Measurements from ENCODE around the gene SHMT1.
"Not testable (repeated sequence)": the region's sequence is repeated elsewhere in the genome, so short reads cannot be mapped to it uniquely, and the experiment has no call there.

SHMT1 gene

DNA sequence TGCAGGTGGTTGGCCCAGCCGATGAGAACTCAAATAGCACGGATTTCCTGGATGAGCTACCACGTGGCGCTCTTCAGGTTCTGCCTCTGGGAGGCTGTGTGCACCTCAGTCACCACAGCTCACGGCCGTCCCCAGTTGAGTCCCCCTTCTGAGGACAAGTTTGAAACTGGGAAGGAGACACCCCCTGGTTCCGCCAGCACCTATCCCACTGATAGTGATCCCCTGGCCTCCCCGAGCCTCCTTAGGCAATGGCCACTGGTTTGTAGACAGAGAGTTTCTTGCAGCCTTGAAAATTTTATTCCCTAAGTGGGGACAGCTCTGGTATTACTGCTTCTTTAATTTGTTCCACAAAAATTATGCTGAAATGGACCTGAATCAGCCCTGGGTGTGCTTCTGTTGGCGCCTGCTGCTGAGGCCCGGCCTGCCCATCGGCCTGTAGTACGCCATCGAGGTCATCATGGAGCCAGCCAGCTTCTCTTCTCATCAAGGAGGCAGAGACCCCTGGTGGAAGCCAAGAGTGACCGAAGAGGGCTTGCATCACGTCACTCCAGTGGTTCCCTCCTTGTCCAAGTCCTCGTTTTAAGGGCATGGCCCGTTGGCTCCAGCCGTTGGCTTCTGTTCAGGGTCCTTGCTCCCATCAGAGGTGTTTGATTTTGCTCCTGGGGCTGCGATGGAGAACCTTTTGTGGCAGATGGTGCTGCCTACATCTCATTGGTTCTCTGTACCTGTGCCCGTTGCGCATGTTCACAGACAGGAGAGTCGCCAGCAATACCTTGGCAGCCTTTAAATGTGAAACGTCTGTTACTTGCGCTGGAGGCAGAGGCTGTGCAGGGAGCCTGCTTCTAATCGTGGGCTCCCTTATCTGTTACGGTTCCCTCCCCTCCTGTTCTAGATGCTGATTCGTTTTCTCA is 39.0 kb downstream of the SHMT1 start:
- no peak for DNase-seq (ENCODE audit: low spot score)

DNA sequence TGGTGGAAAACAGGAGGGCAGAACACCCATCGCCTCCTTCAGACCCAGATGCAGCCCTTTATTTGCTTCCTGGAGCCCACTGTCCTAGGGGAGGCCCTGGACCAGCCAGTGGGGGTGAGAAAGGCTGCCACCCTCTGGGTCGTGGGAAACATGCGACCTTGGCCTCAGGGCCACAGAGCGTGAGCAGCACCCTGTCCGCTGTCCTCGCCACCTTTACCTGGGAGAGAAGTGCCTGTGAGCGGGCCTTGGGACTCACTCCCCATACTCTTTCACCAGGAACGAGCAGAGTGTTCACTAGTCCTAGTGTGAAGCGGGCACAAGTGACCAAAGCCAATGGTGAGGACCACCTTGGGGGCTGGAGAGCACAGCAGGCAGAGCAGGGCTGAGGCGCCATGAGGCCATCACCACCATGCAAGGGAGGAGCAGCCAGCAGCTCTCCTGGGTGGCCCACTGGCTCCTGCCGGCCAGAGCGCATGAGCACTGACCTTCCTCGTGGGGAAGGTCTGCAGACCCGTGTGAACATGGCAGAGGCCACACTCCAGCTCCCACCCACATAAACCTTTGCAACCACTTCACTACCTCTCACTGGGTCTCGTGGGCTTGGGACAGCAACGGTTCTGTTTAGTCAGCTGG is 39.7 kb downstream of the SHMT1 start:
- no peak for DNase-seq (ENCODE audit: low spot score)

DNA sequence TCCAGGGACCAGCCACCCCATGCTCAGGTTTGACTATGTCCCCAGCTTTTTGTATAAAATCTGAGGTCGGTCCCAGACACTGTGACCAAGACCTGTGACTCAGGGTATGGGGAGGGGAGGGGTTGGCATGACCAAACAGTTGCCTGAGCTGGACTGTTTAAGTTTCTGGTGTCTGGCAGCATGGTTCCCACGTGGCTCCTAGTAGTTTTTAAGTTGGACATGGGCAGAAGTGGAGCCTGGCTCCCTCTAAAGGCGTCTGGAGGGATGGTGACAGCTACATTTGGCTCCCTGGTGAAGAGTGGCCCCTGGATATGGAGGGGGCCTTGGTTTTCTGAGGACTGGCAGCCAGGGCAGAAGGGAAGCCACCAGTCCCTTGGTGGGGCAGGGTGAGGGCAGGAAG is 40.3 kb downstream of the SHMT1 start:
- no peak for DNase-seq (ENCODE audit: low spot score)

DNA sequence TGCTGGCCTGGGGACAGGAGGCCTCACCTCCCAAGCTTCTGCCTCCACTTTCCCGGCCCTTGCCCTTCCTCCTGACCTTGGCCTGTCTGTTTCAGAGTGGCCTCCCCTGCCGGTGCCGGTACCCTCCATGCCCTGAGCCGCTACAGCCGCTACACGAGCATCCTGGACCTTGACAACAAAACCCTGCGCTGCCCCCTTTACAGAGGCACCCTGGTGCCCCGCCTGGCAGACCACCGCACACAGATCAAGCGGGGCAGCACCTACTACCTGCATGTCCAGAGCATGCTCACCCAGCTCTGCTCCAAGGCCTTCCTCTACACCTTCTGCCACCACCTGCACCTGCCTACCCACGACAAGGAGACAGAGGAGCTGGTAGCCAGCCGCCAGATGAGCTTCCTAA is 40.8 kb downstream of the SHMT1 start:
- no peak for DNase-seq (ENCODE audit: low spot score)

DNA sequence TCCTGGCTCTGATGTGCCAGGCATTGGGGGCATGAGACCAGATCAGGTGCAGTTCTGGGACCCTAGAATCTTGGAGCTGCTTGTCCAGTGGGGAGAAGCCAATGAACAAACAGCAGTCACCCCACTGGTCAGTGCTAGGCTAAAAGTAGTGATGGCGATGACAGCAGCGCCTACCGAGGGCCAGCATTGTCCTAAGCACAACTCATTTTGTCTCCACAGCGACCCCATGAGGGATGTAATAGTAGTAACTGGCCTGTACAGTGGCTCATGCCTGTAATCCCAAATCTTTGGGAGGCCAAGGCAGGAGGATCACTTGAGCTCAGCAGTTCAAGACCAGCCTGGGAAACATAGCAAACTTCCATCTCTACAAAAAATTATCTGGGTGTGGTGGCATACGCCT is 42.0 kb downstream of the SHMT1 start:
- no peak for DNase-seq (ENCODE audit: low spot score)

DNA sequence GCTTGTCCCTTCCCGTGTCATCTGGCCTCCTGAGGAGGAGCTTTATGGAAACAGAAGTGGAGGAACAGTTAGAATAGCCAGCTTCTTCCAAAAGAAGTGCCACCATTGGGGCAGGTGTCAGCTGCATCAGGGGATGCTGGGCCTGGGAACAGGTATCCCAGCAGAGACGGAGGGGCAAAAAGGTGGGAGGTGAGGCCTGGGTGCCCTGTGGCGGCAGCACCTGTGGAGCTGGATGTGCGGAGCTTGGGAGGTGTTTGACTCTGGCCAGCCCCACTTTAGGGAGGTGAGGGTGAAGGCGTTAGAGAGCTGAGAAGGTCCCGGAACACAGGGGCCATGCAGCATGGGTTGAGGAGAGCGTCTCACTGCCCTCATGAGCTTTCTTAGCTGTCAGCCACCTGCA is 43.0 kb downstream of the SHMT1 start:
- DNase-seq (ENCODE audit: low spot score), result no peak

DNA sequence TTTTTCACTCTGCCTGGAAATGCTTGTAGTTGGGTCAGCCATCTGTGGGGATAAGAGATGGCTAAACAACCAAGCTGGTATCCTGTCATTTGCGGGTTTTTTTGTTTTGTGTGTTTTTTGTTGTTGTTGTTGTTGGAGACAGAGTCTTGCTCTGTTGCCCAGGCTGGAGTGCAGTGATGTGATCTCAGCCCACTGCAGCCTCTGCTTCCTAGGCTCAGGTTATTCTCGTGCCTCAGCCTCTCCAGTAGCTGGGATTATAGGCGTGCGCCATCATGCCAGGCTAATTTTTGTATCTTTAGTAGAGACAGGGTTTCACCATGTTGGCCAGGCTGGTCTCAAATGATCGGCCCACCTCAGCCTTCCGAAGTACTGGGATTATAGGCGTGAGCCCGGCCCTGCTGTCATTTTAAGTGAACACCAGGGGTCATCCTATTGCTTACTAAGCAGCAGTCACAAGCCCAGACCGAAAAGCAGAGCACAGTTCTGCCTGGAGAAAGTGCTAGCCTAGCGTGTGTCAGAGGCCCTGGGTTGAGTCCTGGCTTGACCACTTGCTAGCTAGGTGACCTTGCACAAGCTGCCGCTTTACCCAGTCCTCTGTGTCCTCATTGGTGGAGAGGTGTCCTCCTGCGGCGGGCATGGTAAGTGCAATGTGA is 43.6 kb downstream of the SHMT1 start:
- no peak for DNase-seq (ENCODE audit: low spot score)

DNA sequence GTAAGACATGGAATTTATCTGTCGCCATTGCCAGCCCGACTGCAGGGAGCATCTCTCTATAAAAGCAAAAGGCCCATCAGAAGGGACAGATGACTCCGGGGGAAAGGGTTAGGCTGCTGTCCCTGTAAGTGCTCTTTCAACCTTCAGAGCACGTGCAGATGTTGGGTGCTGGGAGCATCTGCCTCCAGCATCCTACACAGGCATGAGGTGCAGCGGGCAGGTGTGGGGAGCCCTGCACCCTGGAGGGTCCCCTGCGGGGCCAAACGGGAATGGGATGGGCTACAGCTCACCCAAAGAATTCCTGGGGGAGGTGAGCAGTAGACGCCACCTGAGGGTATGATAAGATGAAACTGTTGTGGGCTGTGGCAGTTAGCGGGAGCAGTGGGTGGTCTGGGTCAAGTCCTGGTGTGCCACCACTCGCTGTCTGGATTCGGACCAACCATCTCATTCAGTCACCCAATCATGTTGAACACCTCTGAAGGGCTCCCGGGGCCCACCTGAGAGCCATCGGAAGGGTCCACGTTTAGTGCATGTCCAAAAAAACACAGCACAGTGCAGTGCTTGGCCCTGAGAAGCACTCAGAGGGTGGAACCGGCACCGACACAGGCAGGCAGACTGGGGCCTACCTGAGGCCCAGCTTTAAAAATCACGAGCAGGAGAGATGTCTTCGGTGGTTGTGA is 44.4 kb downstream of the SHMT1 start:
- DNase-seq (ENCODE audit: low spot score), result no peak

DNA sequence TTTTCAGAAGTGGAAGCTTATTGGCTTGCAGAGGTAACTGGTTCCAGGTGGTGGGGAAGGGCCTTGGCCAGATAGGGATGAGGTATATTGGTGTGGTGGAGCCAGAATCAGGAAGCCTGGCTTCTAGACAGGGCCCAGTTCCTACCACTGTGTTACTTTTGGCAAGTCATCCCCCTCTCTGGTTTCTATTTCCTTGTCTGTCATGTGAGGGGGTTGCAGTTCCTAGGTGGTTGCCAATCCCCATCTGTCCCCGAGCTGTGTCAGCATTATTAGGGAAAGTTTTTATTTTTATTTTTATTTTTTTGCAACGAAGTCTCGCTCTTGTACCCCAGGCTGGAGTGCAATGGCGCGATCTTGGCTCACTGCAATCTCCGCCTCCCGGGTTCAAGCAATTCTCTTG is 45.2 kb downstream of the SHMT1 start:
- DNase-seq (ENCODE audit: low spot score), result no peak

DNA sequence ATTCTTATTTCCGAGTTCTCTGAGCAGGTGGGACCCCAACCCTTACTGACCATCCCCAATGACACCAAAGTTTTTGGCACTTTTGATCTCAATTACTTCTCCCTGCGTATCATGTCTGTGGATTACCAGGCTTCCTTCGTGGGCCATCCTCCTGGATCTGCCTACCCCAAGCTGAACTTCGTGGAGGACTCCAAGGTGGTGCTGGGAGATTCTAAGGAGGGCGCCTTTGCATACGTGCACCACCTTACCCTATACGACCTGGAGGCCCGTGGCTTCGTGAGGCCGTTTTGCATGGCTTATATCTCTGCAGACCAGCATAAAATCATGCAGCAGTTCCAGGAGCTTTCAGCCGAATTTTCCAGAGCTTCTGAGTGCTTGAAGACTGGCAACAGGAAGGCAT is 47.4 kb downstream of the SHMT1 start:
- no peak for DNase-seq (ENCODE audit: low spot score)

DNA sequence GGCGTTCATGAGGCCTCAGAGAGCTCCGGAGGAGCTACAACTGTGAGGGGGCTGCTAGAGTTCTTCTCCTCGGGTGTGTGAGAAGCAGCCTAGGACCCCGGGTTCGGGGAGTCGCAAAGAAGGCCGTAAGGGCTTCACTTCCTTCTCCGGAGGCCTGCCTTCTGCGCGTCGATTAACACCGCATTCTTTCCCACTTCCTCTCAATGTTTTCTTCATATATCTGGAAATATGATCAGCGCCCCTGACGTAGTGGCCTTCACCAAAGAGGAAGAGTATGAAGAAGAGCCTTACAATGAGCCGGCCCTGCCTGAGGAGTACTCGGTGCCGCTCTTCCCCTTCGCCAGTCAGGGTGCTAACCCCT is 47.8 kb downstream of the SHMT1 start:
- DNase-seq (ENCODE audit: low spot score), result no peak

DNA sequence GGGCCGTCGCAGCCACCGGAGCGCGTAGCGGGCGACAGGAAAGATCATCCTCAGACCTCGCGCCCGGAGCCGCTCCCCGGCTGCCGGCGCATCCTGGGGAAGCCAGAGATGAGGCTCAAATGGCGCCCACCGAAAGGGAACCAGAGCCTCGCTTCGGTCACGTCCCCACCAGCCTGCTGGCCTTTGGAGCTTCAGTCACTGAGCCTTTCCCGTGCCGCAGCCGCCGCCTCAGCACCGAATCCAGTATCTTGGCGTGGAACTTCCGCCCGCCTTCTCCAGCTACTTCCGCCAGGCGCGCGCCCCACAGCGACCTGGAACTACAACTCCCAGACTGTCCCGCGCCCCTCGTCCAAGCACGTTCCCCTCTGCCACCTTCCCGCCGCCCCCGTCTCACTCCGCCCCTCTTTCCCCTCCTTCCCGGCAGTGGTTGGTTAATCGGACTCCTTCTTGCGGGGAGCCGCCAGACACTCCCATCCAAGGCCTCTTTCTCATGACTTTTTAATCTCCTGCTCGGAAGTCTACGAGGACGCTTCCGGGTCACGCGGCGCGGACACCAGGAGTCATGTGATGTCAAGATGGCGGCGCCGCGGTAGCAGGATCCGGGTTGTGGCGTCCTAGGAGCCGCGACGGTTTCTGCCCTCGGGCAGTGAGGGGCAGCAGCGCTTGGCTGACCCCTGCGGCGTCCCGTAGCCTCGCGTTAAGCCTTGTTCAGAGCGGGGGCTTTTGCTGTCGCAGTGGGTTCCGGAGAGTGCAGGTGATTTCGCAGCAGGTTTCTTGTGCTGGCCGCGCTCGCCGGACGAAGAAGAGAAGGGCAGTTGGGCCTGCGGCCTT is 48.4 kb downstream of the SHMT1 start, which contains the start of the genes SMCR8 and TOP3A:
TSS of gene SMCR8 (plus strand) at position 563 of the 831 bp plus-strand sequence. CDS start 497 bp downstream, outside the sequence.
TSS of gene TOP3A (minus strand) at position 264 of the 831 bp plus-strand sequence. CDS start at position 48, 216 bp downstream.
- peak; percentile 95 for DNase-seq (ENCODE audit: low spot score)

DNA sequence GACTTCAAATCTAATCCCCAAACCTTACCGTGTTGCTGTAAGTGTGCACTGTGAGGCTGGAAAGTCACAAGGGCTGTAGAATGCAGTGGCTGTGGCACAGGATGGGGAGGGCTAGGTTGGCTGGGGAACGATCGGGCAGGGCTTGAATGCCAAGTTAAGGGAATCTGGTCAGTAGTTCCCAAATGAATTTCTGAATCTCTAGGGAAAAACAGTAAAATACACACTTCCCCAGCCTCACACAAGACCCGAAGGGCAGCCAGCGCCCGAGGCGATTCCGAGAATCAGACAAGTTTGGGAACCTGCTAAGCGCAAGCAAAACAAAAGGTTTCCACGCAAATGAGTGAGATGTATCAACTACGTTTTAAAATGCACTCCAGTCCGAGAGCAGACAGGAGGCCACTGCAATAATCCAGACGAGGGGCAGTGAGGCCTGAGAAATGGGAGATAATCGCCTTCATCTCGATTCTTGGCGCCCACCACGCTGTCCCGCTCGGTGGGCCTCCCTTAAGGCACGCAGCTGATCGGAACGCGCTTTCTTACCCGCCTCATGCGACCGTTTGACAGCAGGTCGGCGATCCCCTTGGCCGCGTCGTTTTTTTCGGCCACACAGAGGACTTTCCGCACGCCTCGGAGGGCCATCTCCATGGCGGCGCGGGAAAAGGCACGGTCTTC is 49.2 kb downstream of the SHMT1 start:
- DNase-seq (ENCODE audit: low spot score), result peak; percentile 11

DNA sequence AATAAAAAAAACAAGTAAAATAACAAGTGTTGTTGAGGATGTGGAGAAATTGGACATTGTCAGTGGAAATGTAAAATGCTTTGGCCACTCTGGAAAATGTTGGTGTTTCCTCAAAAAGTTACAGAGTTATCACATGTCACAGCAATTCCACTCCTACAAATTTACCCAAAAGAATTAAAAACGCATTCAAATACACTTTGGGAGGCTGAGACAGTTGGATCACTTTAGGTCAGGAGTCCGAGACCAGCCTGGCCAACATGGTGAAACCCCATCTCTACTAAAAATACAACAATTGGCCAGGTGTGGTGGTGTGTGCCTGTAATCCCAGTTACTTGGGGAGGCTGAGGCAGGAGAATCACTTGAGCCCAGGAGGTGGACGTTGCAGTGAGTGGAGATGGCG is 54.1 kb downstream of the SHMT1 start:
- no peak for DNase-seq (ENCODE audit: low spot score)

DNA sequence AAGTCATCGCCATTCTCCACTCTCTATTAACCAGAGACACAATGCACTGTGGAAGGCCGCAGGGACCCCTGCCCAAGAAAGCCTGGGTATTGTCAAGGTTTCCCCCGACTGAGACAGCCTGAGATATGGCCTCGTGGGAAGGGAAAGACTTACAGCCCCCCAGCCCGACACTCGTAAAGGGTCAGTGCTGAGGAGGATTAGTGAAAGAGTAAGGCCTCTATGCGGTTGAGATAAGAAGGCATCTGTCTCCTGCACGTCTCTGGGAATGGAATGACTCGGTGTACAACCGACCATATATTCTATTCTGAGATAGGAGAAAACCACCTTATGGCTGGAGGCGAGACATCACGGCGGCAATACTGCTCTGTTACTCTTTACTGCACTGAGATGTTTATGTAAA is 60.1 kb downstream of the SHMT1 start:
- not testable (repeated sequence) for DNase-seq (ENCODE audit: low spot score)

DNA sequence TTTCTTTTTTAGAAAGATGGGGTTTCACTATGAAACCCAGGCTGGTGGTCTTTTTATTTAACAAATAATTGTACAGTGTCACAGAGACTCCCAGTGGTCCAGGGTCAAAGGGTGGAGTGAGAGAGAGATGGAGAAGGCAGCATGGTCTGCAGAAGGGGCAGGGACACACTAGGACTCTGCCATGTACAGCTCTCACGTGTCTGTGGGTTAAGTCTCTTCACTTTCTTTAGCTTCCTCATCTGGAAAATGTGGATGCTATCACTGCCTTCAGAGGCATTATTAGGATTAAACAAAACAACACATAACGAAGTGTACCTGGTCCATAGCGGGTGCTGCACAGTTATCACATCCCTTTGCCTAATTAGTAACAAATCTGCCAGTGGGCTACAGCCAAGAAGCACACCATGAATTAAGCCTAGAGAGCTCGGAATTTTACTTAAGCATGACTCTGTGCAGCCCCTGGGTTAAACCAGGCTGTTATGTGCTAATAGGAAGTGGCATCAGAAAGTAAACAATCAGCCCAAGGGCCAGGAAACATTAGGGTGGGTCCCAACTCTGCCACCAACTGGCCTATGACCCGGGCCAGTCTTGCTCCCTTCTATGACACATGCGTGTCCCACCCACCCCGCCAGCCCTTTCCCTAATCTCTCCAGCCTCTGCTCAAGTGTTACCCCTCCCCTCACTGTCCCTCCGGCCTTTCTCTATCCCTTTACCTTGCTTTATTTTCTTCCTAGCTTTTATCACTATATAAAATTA is 62.4 kb downstream of the SHMT1 start:
- DNase-seq (ENCODE audit: low spot score), result no peak

DNA sequence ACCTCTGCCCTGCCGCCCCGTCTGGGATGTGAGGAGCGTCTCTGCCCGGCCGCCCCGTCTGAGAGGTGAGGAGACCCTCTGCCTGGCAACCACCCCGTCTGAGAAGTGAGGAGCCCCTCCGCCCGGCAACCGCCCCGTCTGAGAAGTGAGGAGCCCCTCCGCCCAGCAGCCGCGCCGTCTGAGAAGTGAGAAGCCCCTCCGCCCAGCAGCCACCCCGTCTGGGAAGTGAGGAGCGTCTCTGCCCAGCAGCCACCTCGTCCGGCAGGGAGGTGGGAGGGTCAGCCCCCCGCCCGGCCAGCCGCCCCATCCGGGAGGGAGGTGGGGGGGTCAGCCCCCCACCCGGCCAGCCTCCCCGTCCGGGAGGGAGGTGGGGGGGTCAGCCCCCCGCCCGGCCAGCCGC is 65.3 kb downstream of the SHMT1 start:
- DNase-seq (ENCODE audit: low spot score), result not testable (repeated sequence)

DNA sequence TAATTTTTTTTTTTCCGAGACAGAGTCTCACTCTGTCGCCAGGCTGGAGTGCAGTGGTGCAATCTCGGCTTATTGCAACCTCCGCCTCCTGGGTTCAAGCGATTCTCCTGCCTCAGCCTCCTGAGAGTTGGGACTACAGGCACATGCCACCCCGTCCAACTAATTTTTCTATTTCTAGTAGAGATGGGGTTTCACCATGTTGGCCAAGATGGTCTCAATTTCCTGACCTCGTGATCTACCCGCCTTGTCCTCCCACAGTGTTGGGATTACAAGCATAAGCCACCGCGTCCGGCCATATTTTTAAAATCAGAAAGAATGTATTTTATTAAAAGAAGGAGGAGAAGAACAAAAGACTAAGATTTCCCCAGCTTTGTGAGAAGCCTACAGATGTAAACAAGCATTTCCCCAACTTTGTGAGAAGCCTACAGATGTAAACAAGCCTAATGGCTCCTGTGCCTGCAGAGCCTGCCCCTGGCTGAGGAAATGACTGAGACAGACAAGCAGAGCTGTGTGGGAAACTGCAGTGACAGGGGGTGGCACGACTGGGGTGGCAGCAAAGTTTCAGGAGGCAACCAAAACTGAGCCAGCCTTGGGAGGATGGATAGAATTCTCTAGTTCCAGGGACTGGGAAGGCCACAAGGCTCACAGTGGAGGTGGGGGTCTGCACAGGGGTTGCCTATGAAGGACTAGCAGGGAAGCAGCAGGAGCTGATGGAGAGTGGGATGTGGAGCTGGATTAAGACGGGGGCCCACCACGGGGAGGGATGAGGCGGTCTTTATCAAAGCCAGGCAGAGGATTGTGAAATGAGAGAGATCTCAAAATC is 71.4 kb downstream of the SHMT1 start:
- no peak for DNase-seq (ENCODE audit: low spot score)

DNA sequence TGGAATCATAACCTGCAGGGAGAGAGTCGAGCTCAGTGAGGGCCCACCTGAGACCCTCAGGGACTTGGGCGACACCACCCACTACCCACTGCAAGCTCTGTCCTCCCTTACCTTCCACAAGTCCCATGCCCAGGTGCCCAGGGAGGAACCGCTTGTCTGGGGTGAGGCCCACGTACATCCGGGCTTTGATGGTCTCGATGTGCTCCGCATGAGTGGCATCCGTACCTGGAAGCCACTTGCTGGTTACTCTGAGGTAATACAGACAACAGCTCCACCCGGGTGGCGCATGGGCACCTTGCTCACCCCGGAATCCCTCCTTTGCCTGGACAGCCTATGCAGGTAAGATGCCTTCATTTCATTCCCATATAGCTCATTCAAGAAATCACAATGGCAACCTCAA is 78.1 kb downstream of the SHMT1 start:
- no peak for DNase-seq (ENCODE audit: low spot score)
